HG02840 (cell line): ENCODE measurements around the gene INPP5A.
"Not testable (repeated sequence)": the region's sequence is repeated elsewhere in the genome, so short reads cannot be mapped to it uniquely, and the experiment has no call there.

Experiments used
- ATAC-seq: cut with Tn5 transposase; IDR thresholded peaks from one replicate; pipeline ENCODE4 v1.9.1; 2021; ENCODE audit warnings: mild to moderate bottlenecking, moderate library complexity, moderate number of reproducible peaks; ENCODE audit not compliant: unreplicated experiment, low FRiP score

INPP5A gene

GRCh38 chr10:132728321-132728720, 190.7 kb downstream of the INPP5A start:
- ATAC-seq = no peak

- no peak for ATAC-seq
Measured at GRCh38 chr10:132728741-132729140, 191.2 kb downstream of the INPP5A start.

GRCh38 chr10:132729810-132730572, 192.4 kb downstream of the INPP5A start:
- ATAC-seq = no peak

GRCh38 chr10:132730573-132730953, 193.0 kb downstream of the INPP5A start:
- ATAC-seq = no peak

GRCh38 chr10:132732518-132732917, 194.9 kb downstream of the INPP5A start:
- no peak for ATAC-seq

GRCh38 chr10:132733926-132734325, 196.3 kb downstream of the INPP5A start:
- no peak for ATAC-seq

- no peak for ATAC-seq
Measured at GRCh38 chr10:132735341-132735775, 197.8 kb downstream of the INPP5A start.

- no peak for ATAC-seq
Measured at GRCh38 chr10:132735923-132736391, 198.4 kb downstream of the INPP5A start.

GRCh38 chr10:132737390-132738048, 199.9 kb downstream of the INPP5A start:
- ATAC-seq = no peak

- ATAC-seq = no peak
Measured at GRCh38 chr10:132738454-132739224, 201.1 kb downstream of the INPP5A start.

- ATAC-seq = no peak
Measured at GRCh38 chr10:132739225-132739613, 201.6 kb downstream of the INPP5A start.

GRCh38 chr10:132740588-132740987, 203.0 kb downstream of the INPP5A start:
- no peak for ATAC-seq

- ATAC-seq = no peak
Measured at GRCh38 chr10:132742167-132742836, 204.7 kb downstream of the INPP5A start.

GRCh38 chr10:132742837-132743194, 205.2 kb downstream of the INPP5A start:
- ATAC-seq = no peak

- ATAC-seq = not testable (repeated sequence)
Measured at GRCh38 chr10:132743196-132743924, 205.8 kb downstream of the INPP5A start.

- no peak for ATAC-seq
Measured at GRCh38 chr10:132743925-132744490, 206.4 kb downstream of the INPP5A start.

- ATAC-seq = no peak
Measured at GRCh38 chr10:132744839-132745238, 207.3 kb downstream of the INPP5A start.

GRCh38 chr10:132745511-132745910, 207.9 kb downstream of the INPP5A start:
- ATAC-seq = no peak

- no peak for ATAC-seq
Measured at GRCh38 chr10:132745971-132746370, 208.4 kb downstream of the INPP5A start.

- no peak for ATAC-seq
Measured at GRCh38 chr10:132746386-132746785, 208.8 kb downstream of the INPP5A start.
